CD14-positive monocyte (primary cell): ENCODE data around the gene SCG5. TPM values are rescaled to one million over a fixed set of nuclear protein-coding genes. Genes with fewer than 3 reads are reported as not detected.

Experiments
- DNase-seq, 3 donors: peaks; one replicate each; pipeline ENCODE4 v3.0.0-alpha.2; 2011 to 2022
- H2AFZ ChIP-seq: 2 replicates; pipeline ENCODE4 v1.6.0; 2012; ENCODE audit warnings: mild to moderate bottlenecking, low read depth, low read length, inconsistent platforms; ENCODE audit not compliant: insufficient read depth, poor library complexity, severe bottlenecking
- H3K27ac ChIP-seq, 2 donors: 1 replicate in 1 of 2; 2 replicates in 1 of 2; pipeline ENCODE4 v1.5.1; 2012 to 2013; ENCODE audit warnings: low read length in 2 of 2, control low read depth in 1 of 2, inconsistent platforms in 1 of 2, low read depth in 1 of 2, mild to moderate bottlenecking in 1 of 2
- H3K27me3 ChIP-seq, 2 donors: one replicate each; pipeline versions ENCODE4 v1.6.0 to v1.6.1; 2011 to 2013; ENCODE audit warnings: low read length in 2 of 2; ENCODE audit not compliant: control insufficient read depth in 2 of 2, insufficient read depth in 2 of 2
- H3K36me3 ChIP-seq, 2 donors: replicated peaks in 1 of 2; 1 replicate in 1 of 2; 2 replicates in 1 of 2; pipeline versions ENCODE4 v1.5.1 to v1.6.1; 2012 to 2013; ENCODE audit warnings: low read length in 2 of 2, control low read depth in 1 of 2, inconsistent platforms in 1 of 2, mild to moderate bottlenecking in 1 of 2; ENCODE audit not compliant: insufficient read depth in 2 of 2, control insufficient read depth in 1 of 2
- H3K4me1 ChIP-seq, 2 donors: 1 replicate in 1 of 2; 2 replicates in 1 of 2; pipeline versions ENCODE4 v1.5.1 to v1.6.1; 2012 to 2013; ENCODE audit warnings: low read length in 2 of 2, control low read depth in 1 of 2, inconsistent platforms in 1 of 2, mild to moderate bottlenecking in 1 of 2, moderate library complexity in 1 of 2; ENCODE audit not compliant: insufficient read depth in 2 of 2, control insufficient read depth in 1 of 2
- H3K4me2 ChIP-seq: replicated peaks from 2 replicates; pipeline ENCODE3; 2012; ENCODE audit warnings: low read length, moderate library complexity, mild to moderate bottlenecking; ENCODE audit not compliant: poor library complexity, severe bottlenecking; ENCODE audit errors: extremely low read depth
- H3K4me3 ChIP-seq, 3 experiments: fragments of 200-600 bp in 1 of 3; sonication (generic) in 1 of 3; replicated peaks in 1 of 3; 1 replicate in 2 of 3; 2 replicates in 1 of 3; pipeline ENCODE4 v1.5.1; 2011 to 2013; ENCODE audit warnings: low read length in 3 of 3, mild to moderate bottlenecking in 3 of 3, control low read depth in 2 of 3, low read depth in 2 of 3, inconsistent platforms in 1 of 3, moderate library complexity in 1 of 3
- H3K79me2 ChIP-seq: 2 replicates; pipeline ENCODE4 v1.6.0; 2012; ENCODE audit warnings: mild to moderate bottlenecking, control low read depth, inconsistent platforms, low read length, moderate library complexity; ENCODE audit not compliant: insufficient read depth
- H3K9ac ChIP-seq: 2 replicates; pipeline ENCODE4 v1.6.0; 2017; ENCODE audit warnings: low read length, mild to moderate bottlenecking; ENCODE audit not compliant: insufficient read depth, poor library complexity, severe bottlenecking
- H3K9me3 ChIP-seq, 2 donors: replicated peaks in 1 of 2; 1 replicate in 1 of 2; 2 replicates in 1 of 2; pipeline versions ENCODE4 v1.5.1 to v1.6.1; 2012 to 2013; ENCODE audit warnings: low read length in 2 of 2, control low read depth in 1 of 2; ENCODE audit not compliant: control insufficient read depth in 1 of 2, insufficient read depth in 1 of 2
- H4K20me1 ChIP-seq: 2 replicates; pipeline ENCODE4 v1.6.0; 2012; ENCODE audit warnings: mild to moderate bottlenecking, low read length, control low read depth, moderate library complexity; ENCODE audit not compliant: insufficient read depth
- H3K27ac Mint-ChIP-seq, 7 donors: one replicate each; pipeline ENCODE4 v1.8.0; 2020; ENCODE audit warnings: mild to moderate bottlenecking in 7 of 7, mixed read lengths in 7 of 7, moderate library complexity in 6 of 7, inconsistent platforms in 2 of 7
- H3K27me3 Mint-ChIP-seq, 3 donors: one replicate each; pipeline ENCODE4 v1.8.0; 2021 to 2022; ENCODE audit warnings: low read depth in 3 of 3, mild to moderate bottlenecking in 3 of 3, mixed read lengths in 3 of 3, moderate library complexity in 3 of 3, inconsistent platforms in 1 of 3
- H3K36me3 Mint-ChIP-seq, 2 donors: one replicate each; pipeline ENCODE4 v1.8.0; 2020; ENCODE audit warnings: mixed read lengths in 2 of 2, inconsistent platforms in 1 of 2, mild to moderate bottlenecking in 1 of 2
- H3K4me1 Mint-ChIP-seq: one replicate; pipeline ENCODE4 v1.8.0; 2020; ENCODE audit warnings: mild to moderate bottlenecking, mixed read lengths
- H3K4me3 Mint-ChIP-seq, 2 donors: one replicate each; pipeline ENCODE4 v1.8.0; 2020; ENCODE audit warnings: mild to moderate bottlenecking in 2 of 2, mixed read lengths in 2 of 2, moderate library complexity in 1 of 2
- H3K9me3 Mint-ChIP-seq, 7 donors: one replicate each; pipeline ENCODE4 v1.8.0; 2020 to 2022; ENCODE audit warnings: mixed read lengths in 7 of 7, mild to moderate bottlenecking in 6 of 7, moderate library complexity in 6 of 7, inconsistent platforms in 2 of 7
- CTCF ChIP-seq: fragments of 200-600 bp; IDR thresholded peaks from one replicate; pipeline ENCODE4 v1.8.0; 2022; ENCODE audit warnings: antibody characterized with exemption, mild to moderate bottlenecking
- WGBS: methylation state at CpG from one replicate; pipeline ENCODE4 v1.1.5; 2013; ENCODE audit warnings: missing lambda C conversion rate; ENCODE audit not compliant: insufficient coverage; 5-methylcytosine and 5-hydroxymethylcytosine counted together
- intact Hi-C, 2 donors: fragments of 100-400 bp; cut with micrococcal nuclease; formaldehyde crosslinking; loops; one replicate each; pipeline versions ENCODE4 v1.15.0 to v1.15.1; 2023
- polyA plus RNA-seq, 3 donors: library from polyadenylated mRNA; depleted of rRNA in 1 of 3; unstranded in 2 of 3; stranded (reverse) in 1 of 3; fragments of 300-500 nt in 2 of 3; fragments of >200 nt in 1 of 3; fragmentation: Illumina TruSeq in 2 of 3; gene quantifications; 1 replicate in 2 of 3; 2 replicates in 1 of 3; pipeline ENCODE4 v1.2.3, GENCODE V29; 2012 to 2021

Gene SCG5
- polyA plus RNA-seq, 3 donors: not detected

- Mint-ChIP-seq H3K4me1 (peaks cover 17% of the 10 kb centered on the region), H3K27me3 (peaks cover 1 to 3% (median 2%) of the 10 kb centered on the region in 3 donors), H3K9me3 (no peaks in the 10 kb centered on the region), H3K36me3 (peaks cover 0 to 13% of the 10 kb centered on the region in 2 donors), H3K4me3 (no peak overlapping the region), H3K27ac (peak overlapping the region in 1 of 7 donors; percentile 34)
- no peaks in the 10 kb centered on the region for H3K27me3 ChIP-seq
- H3K27ac ChIP-seq: no peak overlapping the region
- no peak overlapping the region for H3K9ac ChIP-seq
- 45% methylated on average over 4 of the region's 8 CpGs for WGBS
- H3K79me2 ChIP-seq: no peaks in the 10 kb centered on the region
- no peaks in the 10 kb centered on the region for H3K36me3 ChIP-seq
- intact Hi-C loops: no loop called here
- peak; percentile 28 to 63 (median 51) for DNase-seq
- H3K9me3 ChIP-seq: no peaks in the 10 kb centered on the region
- H2AFZ ChIP-seq: no peak overlapping the region
- H4K20me1 ChIP-seq: no peaks in the 10 kb centered on the region
- peaks cover 12 to 24% of the 10 kb centered on the region in 2 donors for H3K4me1 ChIP-seq
- H3K4me2 ChIP-seq: no peak overlapping the region
- no peak overlapping the region for H3K4me3 ChIP-seq
- no peak for TF ChIP-seq CTCF
Measured at GRCh38 chr15:32683906-32684584, 42.5 kb downstream of the SCG5 start.

GRCh38 chr15:32685576-32685975 is 44.1 kb downstream of the SCG5 start:
- no peak overlapping the region for H3K27ac Mint-ChIP-seq
- peaks cover 0 to 8% of the 10 kb centered on the region in 2 donors for H3K36me3 Mint-ChIP-seq
- intact Hi-C loops: no loop called here
- TF ChIP-seq CTCF: no peak
- no peak for DNase-seq
- H4K20me1 ChIP-seq: no peaks in the 10 kb centered on the region
- no peak overlapping the region for H3K4me3 ChIP-seq
- H3K4me1 Mint-ChIP-seq: peaks cover 17% of the 10 kb centered on the region
- WGBS: no CpG with 5 or more reads among the region's 1 CpG
- no peak overlapping the region for H2AFZ ChIP-seq
- H3K9me3 ChIP-seq: no peaks in the 10 kb centered on the region
- H3K4me1 ChIP-seq: peaks cover 12 to 24% of the 10 kb centered on the region in 2 donors
- no peak overlapping the region for H3K4me3 Mint-ChIP-seq
- no peak overlapping the region for H3K27ac ChIP-seq
- H3K9ac ChIP-seq: no peak overlapping the region
- no peaks in the 10 kb centered on the region for H3K9me3 Mint-ChIP-seq
- peaks cover 0 to 9% (median 2%) of the 10 kb centered on the region in 3 donors for H3K27me3 Mint-ChIP-seq
- H3K79me2 ChIP-seq: no peaks in the 10 kb centered on the region
- no peaks in the 10 kb centered on the region for H3K36me3 ChIP-seq
- H3K27me3 ChIP-seq: no peaks in the 10 kb centered on the region
- no peak overlapping the region for H3K4me2 ChIP-seq
